ENCODE data around the gene C2CD4D.

Gene C2CD4D

DNA sequence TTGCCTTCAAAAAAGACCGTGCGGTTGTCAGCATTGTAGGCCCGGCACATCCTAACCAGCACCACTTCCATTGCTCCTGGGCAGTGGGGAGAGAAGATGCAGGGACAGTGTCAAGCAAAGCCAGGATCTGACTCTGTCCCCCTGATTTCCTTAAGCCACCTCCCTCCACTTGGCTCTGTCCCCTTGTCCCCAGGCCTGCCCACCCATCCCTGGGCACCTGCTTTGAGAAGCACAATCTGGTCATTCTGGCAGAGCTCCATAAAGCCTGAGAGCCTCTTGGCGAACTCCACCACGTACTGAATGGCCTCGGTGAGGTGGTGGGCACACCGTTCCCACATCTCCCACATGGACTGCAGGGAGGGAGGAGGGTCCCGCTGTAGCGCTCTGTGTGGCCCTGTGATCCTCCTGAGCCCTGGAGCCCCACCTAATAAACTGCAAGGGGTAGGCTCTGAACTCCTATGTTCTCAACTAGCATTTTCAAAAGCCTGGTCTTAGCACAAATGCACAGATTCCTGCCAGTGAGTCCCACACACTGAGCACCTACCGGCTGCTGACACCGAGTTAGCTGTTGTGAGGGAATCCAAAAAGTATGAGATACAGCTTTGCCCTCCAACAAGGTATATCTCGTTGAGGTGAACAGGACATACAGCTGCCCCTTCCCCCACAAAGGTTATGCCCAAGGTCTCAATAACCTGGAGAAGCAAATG is 26.2 kb downstream of the C2CD4D start:
- H3K4me3 ChIP-seq (ENCODE audit: low read depth, low read length), result no peak overlapping the region
- DNase-seq (ENCODE audit: low read depth, low spot score), result no peak
- CTCF ChIA-PET, result no interaction called here
- TF ChIP-seq, protein P1, sequence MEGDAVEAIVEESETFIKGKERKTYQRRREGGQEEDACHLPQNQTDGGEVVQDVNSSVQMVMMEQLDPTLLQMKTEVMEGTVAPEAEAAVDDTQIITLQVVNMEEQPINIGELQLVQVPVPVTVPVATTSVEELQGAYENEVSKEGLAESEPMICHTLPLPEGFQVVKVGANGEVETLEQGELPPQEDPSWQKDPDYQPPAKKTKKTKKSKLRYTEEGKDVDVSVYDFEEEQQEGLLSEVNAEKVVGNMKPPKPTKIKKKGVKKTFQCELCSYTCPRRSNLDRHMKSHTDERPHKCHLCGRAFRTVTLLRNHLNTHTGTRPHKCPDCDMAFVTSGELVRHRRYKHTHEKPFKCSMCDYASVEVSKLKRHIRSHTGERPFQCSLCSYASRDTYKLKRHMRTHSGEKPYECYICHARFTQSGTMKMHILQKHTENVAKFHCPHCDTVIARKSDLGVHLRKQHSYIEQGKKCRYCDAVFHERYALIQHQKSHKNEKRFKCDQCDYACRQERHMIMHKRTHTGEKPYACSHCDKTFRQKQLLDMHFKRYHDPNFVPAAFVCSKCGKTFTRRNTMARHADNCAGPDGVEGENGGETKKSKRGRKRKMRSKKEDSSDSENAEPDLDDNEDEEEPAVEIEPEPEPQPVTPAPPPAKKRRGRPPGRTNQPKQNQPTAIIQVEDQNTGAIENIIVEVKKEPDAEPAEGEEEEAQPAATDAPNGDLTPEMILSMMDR (IDR thresholded peaks at IDR 0.05; ENCODE audit: insufficient read depth, low read length, missing control alignments), result no peak
- POLR2A ChIA-PET, result no interaction called here

DNA sequence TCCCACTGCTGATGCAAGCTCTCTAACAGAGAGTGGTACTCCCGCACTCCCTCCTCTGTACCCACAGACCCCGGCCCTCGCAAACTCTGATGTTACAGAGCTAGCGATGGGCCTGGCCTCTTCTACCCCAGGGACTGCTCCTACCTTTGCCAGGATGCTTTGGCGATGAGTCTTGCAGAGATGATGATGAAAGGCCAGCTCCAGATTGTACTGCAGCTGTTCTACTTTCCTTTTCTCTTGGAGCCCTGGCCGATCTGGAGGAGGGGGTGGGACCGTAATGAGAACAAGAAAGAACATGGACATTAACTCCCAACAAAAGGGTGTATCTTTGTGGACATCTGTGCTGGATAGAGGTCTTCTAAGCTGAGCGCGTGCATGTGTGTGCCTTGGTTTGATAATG is 28.4 kb downstream of the C2CD4D start:
- no peak overlapping the region for H3K4me3 ChIP-seq (ENCODE audit: low read depth, low read length)
- CTCF ChIA-PET, result interaction anchor here (1.0 to 1.4 kb wide), 2 partner anchors 11 to 31 kb away, joined by 3 read pairs; no protein-coding TSS in a partner anchor
- TF ChIP-seq, protein P1 (IDR thresholded peaks at IDR 0.05; ENCODE audit: insufficient read depth, low read length, missing control alignments), result no peak
- POLR2A ChIA-PET, result no interaction called here
- no peak for DNase-seq (ENCODE audit: low read depth, low spot score)

DNA sequence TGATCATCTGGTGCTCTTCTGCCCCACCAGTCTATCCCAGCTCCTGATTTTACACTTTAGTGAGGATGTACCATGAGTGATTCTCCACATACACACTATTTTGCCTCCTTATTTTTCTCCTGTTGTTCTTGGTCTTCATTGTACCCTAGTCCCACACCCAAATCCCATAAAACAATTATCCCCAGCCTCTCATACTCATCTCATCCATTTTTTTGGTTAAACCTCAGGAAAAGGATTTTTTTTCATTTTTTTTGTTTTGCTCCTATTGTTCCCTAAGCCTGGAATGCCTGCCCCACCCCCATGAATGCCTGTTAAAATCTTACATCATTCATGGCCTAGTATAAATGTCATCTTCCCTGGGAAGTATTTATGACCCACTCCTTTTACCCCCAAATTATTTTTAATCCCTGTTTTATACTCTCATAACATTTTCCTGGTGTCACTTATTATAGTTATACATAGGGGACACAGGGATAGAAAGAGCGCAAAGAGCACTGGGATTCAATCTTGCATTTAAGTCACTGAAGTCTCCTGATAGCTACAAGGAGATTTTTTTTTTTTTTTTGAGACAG is 29.5 kb downstream of the C2CD4D start:
- TF ChIP-seq, protein P1 (IDR thresholded peaks at IDR 0.05; ENCODE audit: insufficient read depth, low read length, missing control alignments), result no peak
- POLR2A ChIA-PET, result no interaction called here
- no peak for DNase-seq (ENCODE audit: low read depth, low spot score)
- CTCF ChIA-PET, result no interaction called here
- no peak overlapping the region for H3K4me3 ChIP-seq (ENCODE audit: low read depth, low read length)

DNA sequence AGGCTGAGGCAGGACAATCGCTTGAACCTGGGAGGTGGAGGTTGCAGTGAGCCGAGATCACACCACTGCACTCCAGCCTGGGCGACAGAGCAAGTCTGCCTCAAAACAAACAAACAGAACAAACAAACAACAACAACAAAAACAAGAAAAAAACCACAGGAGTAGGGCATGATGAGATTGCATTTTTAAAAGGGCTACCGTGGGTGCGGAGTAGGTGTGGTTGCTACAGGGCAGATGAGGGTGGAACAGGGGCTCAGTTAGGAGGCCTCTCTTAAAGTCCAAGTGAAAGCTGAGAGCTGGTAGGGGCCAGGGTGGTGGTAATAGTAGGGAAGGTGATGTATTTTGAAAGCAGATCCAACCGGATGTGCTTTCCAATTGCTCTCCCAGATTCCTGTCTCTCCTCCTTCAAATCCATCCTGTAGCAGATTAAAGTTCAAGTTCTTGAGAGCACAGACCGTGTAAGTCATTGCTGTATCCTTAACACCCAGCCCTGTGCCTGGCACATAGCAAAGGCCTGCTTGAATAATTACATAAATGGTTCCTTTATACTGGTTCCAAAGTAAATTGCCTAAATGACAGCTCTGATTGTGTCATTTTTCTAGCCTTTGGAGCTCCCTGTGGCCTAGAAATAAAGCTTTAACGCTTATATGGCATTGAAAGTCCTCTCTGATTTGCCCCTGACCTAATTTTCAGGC is 30.2 kb downstream of the C2CD4D start:
- TF ChIP-seq, protein P1 (IDR thresholded peaks at IDR 0.05; ENCODE audit: insufficient read depth, low read length, missing control alignments), result no peak

DNA sequence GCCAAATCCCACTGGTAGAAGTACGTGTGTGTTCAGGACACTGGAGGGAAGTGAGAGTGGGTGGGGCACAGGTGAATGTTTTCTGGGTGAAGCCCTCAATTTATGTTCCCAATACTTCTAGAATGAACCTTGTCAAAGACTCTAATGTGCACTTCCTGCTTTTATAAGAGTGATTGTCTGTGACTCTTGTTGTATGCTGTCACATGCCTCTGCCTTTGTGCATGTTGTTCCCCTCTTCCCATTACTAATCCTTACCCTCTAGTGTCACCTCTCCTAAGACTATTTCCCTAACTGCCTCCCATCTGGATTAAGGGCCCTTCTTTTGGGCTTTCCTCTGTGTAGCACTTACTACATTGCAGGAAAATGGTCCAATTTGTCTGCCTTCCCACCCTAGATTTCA is 31.9 kb downstream of the C2CD4D start:
- DNase-seq (ENCODE audit: low read depth, low spot score), result no peak
- POLR2A ChIA-PET, result no interaction called here
- TF ChIP-seq, protein P1 (IDR thresholded peaks at IDR 0.05; ENCODE audit: insufficient read depth, low read length, missing control alignments), result no peak
- no peak overlapping the region for H3K4me3 ChIP-seq (ENCODE audit: low read depth, low read length)
- CTCF ChIA-PET, result no interaction called here

More for the DNA sequence above, 30.2 kb downstream of the C2CD4D start:
- POLR2A ChIA-PET, result no interaction called here
- H3K4me3 ChIP-seq (ENCODE audit: low read depth, low read length), result no peak overlapping the region
- no peak for DNase-seq (ENCODE audit: low read depth, low spot score)
- CTCF ChIA-PET, result no interaction called here

DNA sequence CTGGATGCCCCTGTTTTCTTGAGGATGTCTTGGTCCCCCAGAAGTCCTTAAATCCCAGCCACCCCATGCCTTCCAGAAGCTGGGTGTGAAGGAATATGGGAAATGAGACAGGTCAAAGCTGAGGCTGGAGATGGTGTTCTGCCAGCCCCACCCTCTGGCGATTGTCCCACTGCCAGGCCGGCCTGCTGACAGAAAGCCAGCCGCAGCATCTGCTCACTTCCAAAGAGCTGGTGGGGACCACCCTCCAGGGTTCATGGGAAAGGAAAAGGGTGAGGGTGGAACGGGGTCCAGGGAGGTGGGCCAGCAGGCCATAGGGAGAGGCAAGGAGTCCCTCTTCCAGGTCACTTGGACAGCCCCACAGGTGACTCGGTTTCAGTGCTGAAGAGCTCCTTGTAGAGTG is 32.5 kb downstream of the C2CD4D start:
- ChIA-PET POLR2A (no interaction called here), CTCF (no interaction called here)

More for the DNA sequence above, 32.5 kb downstream of the C2CD4D start:
- TF ChIP-seq, protein P1 (IDR thresholded peaks at IDR 0.05; ENCODE audit: insufficient read depth, low read length, missing control alignments), result no peak
- no peak overlapping the region for H3K4me3 ChIP-seq (ENCODE audit: low read depth, low read length)
- no peak for DNase-seq (ENCODE audit: low read depth, low spot score)

Data from AG04449 (cell line).